Fibroblast of lung (primary cell): ENCODE results near the gene SOSTDC1. TPM values are rescaled to one million over a fixed set of nuclear protein-coding genes. Genes with fewer than 3 reads are reported as not detected.

ENCODE experiments used
- DNase-seq, 2 donors: peaks; one replicate each; pipeline versions ENCODE4 v3.0.0 to v3.0.0-alpha.2; 2010; ENCODE audit warnings: low read depth in 2 of 2
- H2AFZ ChIP-seq: 2 replicates; pipeline ENCODE4 v1.5.1; 2012; ENCODE audit warnings: low read length, control low read depth, inconsistent platforms
- H3K27ac ChIP-seq: 2 replicates; pipeline ENCODE4 v1.5.1; 2011; ENCODE audit warnings: low read length, control low read depth; ENCODE audit not compliant: insufficient read depth
- H3K27me3 ChIP-seq: 2 replicates; pipeline ENCODE4 v1.5.1; 2011; ENCODE audit warnings: mild to moderate bottlenecking, low read length; ENCODE audit not compliant: control insufficient read depth, insufficient read depth
- H3K36me3 ChIP-seq: 2 replicates; pipeline ENCODE4 v1.5.1; 2011; ENCODE audit warnings: low read length; ENCODE audit not compliant: control insufficient read depth, insufficient read depth
- H3K4me1 ChIP-seq: 2 replicates; pipeline ENCODE4 v1.5.1; 2011; ENCODE audit warnings: low read length; ENCODE audit not compliant: control insufficient read depth, insufficient read depth; ENCODE audit errors: extremely low read depth
- H3K4me2 ChIP-seq: 2 replicates; pipeline ENCODE4 v1.5.1; 2011; ENCODE audit warnings: low read length, control low read depth; ENCODE audit not compliant: insufficient read depth; ENCODE audit errors: extremely low read depth
- H3K4me3 ChIP-seq, 4 experiments: fragments of 200-600 bp in 1 of 4; sonication (generic) in 1 of 4; replicated peaks in 1 of 4; 2 replicates each; pipeline ENCODE4 v1.5.1; 2011 to 2016; ENCODE audit warnings: low read length in 4 of 4, low read depth in 3 of 4, mild to moderate bottlenecking in 3 of 4, control low read depth in 2 of 4, inconsistent platforms in 1 of 4, mixed read lengths in 1 of 4; ENCODE audit not compliant: insufficient read depth in 1 of 4; ENCODE audit errors: control extremely low read depth in 1 of 4
- H3K79me2 ChIP-seq: 2 replicates; pipeline ENCODE4 v1.5.1; 2012; ENCODE audit warnings: mild to moderate bottlenecking, low read length, inconsistent platforms; ENCODE audit not compliant: control insufficient read depth, insufficient read depth
- H3K9ac ChIP-seq: 2 replicates; pipeline ENCODE4 v1.5.1; 2011; ENCODE audit warnings: mild to moderate bottlenecking, low read length, control low read depth; ENCODE audit not compliant: insufficient read depth
- H3K9me3 ChIP-seq: 2 replicates; pipeline ENCODE4 v1.5.1; 2012; ENCODE audit warnings: low read depth, low read length; ENCODE audit not compliant: control insufficient read depth, insufficient read depth
- H4K20me1 ChIP-seq: 2 replicates; pipeline ENCODE4 v1.5.1; 2011; ENCODE audit warnings: low read length; ENCODE audit not compliant: control insufficient read depth, insufficient read depth; ENCODE audit errors: extremely low read depth
- CTCF ChIP-seq, 2 donors: IDR thresholded peaks in 1 of 2; conservative IDR thresholded peaks in 1 of 2; 1 replicate in 1 of 2; 2 replicates in 1 of 2; pipeline ENCODE4 v1.5.1; 2011 to 2012; ENCODE audit warnings: low read length in 2 of 2, control low read depth in 1 of 2, inconsistent platforms in 1 of 2, low read depth in 1 of 2, mild to moderate bottlenecking in 1 of 2
- EZH2 ChIP-seq: IDR thresholded peaks from 2 replicates; pipeline ENCODE4 v1.5.1; 2012; ENCODE audit warnings: low read length, control low read depth, mild to moderate bottlenecking; ENCODE audit errors: missing control alignments
- polyA plus RNA-seq, 2 donors: library from polyadenylated mRNA; depleted of rRNA in 1 of 2; stranded (reverse) in 1 of 2; unstranded in 1 of 2; fragments of >200 nt; gene quantifications; 2 replicates each; pipeline ENCODE4 v1.2.1, GENCODE V29; 2011 to 2012; ENCODE audit warnings: missing spikeins in 1 of 2
- total RNA-seq: library from RNA; depleted of rRNA; stranded (reverse); fragments of >200 nt; gene quantifications from 2 replicates; pipeline ENCODE4 v1.2.1, GENCODE V29; 2014

SOSTDC1 gene
- total and polyA plus RNA-seq, 2 donors (not counting 1 experiment from before 2014, with no cell fraction given), result under 0.01 to 0.05 TPM

DNA sequence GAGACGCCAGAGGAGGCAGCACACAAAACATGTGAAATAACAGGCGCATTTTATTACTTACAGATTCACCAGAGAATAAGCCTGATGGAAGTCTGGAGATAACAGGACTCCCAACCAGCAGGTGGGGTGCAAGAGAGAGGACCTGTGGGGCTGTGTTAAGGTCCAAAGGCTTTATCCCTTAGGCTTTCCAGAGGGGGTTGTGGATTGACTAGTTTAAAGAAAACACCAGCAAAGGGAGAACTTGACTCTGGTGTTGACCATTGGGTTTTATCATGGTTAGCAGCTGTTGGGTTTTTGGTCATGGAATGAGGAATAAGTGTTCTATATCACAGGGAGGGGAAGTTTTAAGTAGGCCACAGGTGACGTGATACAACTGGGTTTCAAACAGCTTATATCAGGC lies 42.6 kb downstream of the SOSTDC1 start:
- Histone ChIP-seq H3K4me3 (no peak overlapping the region), H2AFZ (no peak overlapping the region), H3K79me2 (no peaks in the 10 kb centered on the region), H3K9ac (no peak overlapping the region), H3K27ac (no peak overlapping the region), H3K4me1 (peaks cover 7% of the 10 kb centered on the region), H3K36me3 (no peaks in the 10 kb centered on the region), H3K9me3 (no peaks in the 10 kb centered on the region), H4K20me1 (no peaks in the 10 kb centered on the region), H3K27me3 (no peaks in the 10 kb centered on the region), H3K4me2 (no peak overlapping the region)
- no peak for DNase-seq
- no peak for TF ChIP-seq EZH2
- TF ChIP-seq CTCF (conservative IDR thresholded peaks at IDR 0.05 in 1 of 2, IDR thresholded peaks at IDR 0.05 in 1 of 2; ENCODE audit: low read depth in 1 of 2, low read length in 2 of 2), result no peak

GRCh38 chr7:16422103-16422435 lies 43.5 kb downstream of the SOSTDC1 start:
- TF ChIP-seq CTCF (conservative IDR thresholded peaks at IDR 0.05 in 1 of 2, IDR thresholded peaks at IDR 0.05 in 1 of 2; ENCODE audit: low read depth in 1 of 2, low read length in 2 of 2) (no peak), EZH2 (no peak)
- Histone ChIP-seq H4K20me1 (no peaks in the 10 kb centered on the region), H2AFZ (peak overlapping the region; percentile 94), H3K9ac (no peak overlapping the region), H3K27ac (peak overlapping the region; percentile 90), H3K9me3 (no peaks in the 10 kb centered on the region), H3K36me3 (no peaks in the 10 kb centered on the region), H3K79me2 (no peaks in the 10 kb centered on the region), H3K27me3 (no peaks in the 10 kb centered on the region), H3K4me1 (peaks cover 7% of the 10 kb centered on the region), H3K4me2 (no peak overlapping the region), H3K4me3 (no peak overlapping the region)
- peak; percentile 38 to 83 for DNase-seq

DNA sequence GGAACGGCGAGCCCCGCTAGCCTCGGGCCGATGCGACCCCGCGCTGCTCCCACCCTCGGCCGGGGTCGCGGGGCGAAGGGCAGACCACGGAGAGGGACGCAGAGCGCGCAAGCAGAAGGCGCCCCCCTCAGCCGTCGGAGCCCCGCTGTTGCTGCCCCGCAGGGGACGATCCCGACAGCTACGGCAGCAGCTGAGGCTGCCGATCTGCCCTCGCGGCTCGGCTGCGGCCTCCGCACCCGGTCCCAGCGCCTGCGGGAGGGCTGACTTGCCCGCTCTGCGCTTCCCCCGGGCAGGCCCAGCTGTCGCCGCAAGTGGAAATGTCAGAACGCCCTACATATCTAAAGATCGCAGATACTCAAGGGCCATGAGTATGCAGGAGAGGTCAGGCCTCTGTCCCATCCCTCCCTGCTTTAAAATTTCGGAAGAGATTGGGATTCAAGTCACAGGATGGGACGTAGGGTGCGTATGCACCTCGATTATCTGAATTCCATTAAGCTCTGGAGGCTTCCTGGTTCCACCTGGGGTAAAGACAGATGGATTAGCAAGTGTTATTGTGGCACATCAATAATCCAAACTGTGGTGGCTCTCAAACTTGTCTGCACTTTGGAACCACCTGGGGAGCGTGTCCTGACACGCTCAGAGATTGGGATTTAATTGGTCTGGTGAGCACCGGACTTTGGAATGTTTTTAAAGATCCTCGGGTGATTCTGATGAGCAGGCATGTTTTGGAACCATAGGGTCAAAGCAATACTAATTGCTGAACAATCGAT lies 44.0 kb downstream of the SOSTDC1 start, which contains the start of gene CRPPA:
CRPPA (minus strand) TSS at position 206 of the 770 bp plus-strand sequence. CDS start 216 bp downstream, outside the sequence.
- Histone ChIP-seq H3K27ac (peak within 1 kb of the TSS; percentile 90), H3K4me3 (peak within 1 kb of the TSS; percentile 38 to 67 (median 60)), H2AFZ (peak within 1 kb of the TSS; percentile 94), H3K79me2 (no peaks in the 10 kb centered on the region), H3K27me3 (no peaks in the 10 kb centered on the region), H4K20me1 (no peaks in the 10 kb centered on the region), H3K4me1 (peaks cover 8% of the 10 kb centered on the region), H3K36me3 (no peaks in the 10 kb centered on the region), H3K4me2 (peak within 1 kb of the TSS; percentile 84), H3K9ac (peak within 1 kb of the TSS; percentile 88), H3K9me3 (no peaks in the 10 kb centered on the region)
- TF ChIP-seq EZH2 (no peak), CTCF (conservative IDR thresholded peaks at IDR 0.05 in 1 of 2, IDR thresholded peaks at IDR 0.05 in 1 of 2; ENCODE audit: low read depth in 1 of 2, low read length in 2 of 2) (no peak)
- DNase-seq, result peak; percentile 53 to 56
